Breast epithelium (tissue), 4 donors: ENCODE measurements around the gene SHROOM3. TPM values are rescaled to one million over a fixed set of nuclear protein-coding genes. Genes with fewer than 3 reads are reported as not detected.

Experiments
- DNase-seq, 2 donors: peaks; one replicate each; pipeline ENCODE4 v3.0.0-alpha.2; 2019; ENCODE audit warnings: low spot score in 2 of 2
- H3K27ac ChIP-seq, 2 donors: fragments of 200-600 bp; sonication (generic) in 1 of 2; one replicate each; pipeline ENCODE4 v1.5.1; 2016 to 2019; ENCODE audit warnings: mild to moderate bottlenecking in 1 of 2
- H3K27me3 ChIP-seq, 2 donors: fragments of 200-600 bp; sonication (generic) in 1 of 2; one replicate each; pipeline versions ENCODE4 v1.5.1 to v1.6.0; 2017 to 2019; ENCODE audit warnings: control low read depth in 1 of 2, mild to moderate bottlenecking in 1 of 2
- H3K36me3 ChIP-seq: fragments of 200-600 bp; one replicate; pipeline ENCODE4 v1.5.1; 2019
- H3K4me1 ChIP-seq, 2 donors: fragments of 200-600 bp; sonication (generic); one replicate each; pipeline ENCODE4 v1.5.1; 2016 to 2019; ENCODE audit warnings: control low read depth in 1 of 2
- H3K4me3 ChIP-seq, 3 donors: fragments of 200-600 bp; sonication (generic); 1 replicate in 2 of 3; 2 replicates in 1 of 3; pipeline ENCODE4 v1.5.1; 2016 to 2019; ENCODE audit warnings: mild to moderate bottlenecking in 3 of 3, moderate library complexity in 2 of 3
- H3K9me3 ChIP-seq, 2 donors: fragments of 200-600 bp; sonication (generic) in 1 of 2; one replicate each; pipeline ENCODE4 v1.5.1; 2016 to 2019; ENCODE audit warnings: control low read depth in 1 of 2
- POLR2A ChIP-seq: fragments of 450-650 bp; IDR thresholded peaks from one replicate; pipeline ENCODE4 v1.6.1; 2016; ENCODE audit warnings: antibody characterized with exemption, mild to moderate bottlenecking, moderate library complexity
- POLR2AphosphoS5 ChIP-seq, 3 donors: sonication (generic); formaldehyde crosslinking; IDR thresholded peaks; one replicate each; pipeline ENCODE4 v1.6.1; 2017; ENCODE audit warnings: antibody characterized with exemption in 3 of 3
- intact Hi-C: fragments of 100-400 bp; cut with DNase I; formaldehyde crosslinking; loops from one replicate; pipeline ENCODE4 v1.15.1; 2023; ENCODE audit warnings: low total_unique reads
- total RNA-seq, 3 donors: library from RNA; depleted of rRNA; stranded (reverse); fragments of >200 nt; gene quantifications; one replicate each; pipeline ENCODE4 v1.1.0, GENCODE V29; 2016
- TF ChIP-seq, protein P1 (sequence below), 3 donors: fragments of 450-650 bp; IDR thresholded peaks; one replicate each; pipeline ENCODE4 v1.5.1; 2016 to 2017; ENCODE audit warnings: antibody characterized with exemption in 3 of 3, mild to moderate bottlenecking in 3 of 3, moderate library complexity in 3 of 3

SHROOM3 gene
- total RNA-seq, 3 donors from 2014 or later: 0.32 to 145 (median 100) TPM

DNA sequence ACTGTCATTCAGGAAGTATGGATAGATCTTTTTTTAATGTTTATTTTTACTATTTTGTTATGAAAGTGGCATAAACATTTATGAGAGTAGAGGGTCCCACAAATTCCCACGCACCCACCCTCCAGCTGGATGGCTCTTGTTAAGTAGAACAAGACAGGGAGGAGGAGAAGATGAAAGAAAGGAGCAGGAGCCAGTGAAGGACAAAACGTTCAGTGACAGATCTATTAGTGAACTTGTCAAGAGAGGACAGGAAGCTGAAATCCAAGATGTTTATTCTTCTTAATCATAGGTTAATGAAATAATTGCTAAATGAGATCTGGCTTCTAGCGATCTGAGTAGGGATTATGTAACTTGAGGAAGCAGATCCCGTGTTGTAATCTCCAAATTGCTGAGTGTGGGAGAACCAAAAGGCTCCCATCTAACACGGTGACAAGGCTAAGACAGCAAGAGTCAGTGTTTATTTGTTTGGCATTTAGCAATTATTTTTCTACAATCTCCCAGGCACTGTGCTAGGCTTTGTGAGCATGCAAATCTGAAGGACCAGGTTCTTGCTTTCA, 162.5 kb downstream of the SHROOM3 start:
- H3K9me3 ChIP-seq: no peaks in the 10 kb centered on the region
- TF ChIP-seq POLR2A (no peak), POLR2AphosphoS5 (IDR thresholded peaks at IDR 0.05) (no peak)
- TF ChIP-seq, protein P1, sequence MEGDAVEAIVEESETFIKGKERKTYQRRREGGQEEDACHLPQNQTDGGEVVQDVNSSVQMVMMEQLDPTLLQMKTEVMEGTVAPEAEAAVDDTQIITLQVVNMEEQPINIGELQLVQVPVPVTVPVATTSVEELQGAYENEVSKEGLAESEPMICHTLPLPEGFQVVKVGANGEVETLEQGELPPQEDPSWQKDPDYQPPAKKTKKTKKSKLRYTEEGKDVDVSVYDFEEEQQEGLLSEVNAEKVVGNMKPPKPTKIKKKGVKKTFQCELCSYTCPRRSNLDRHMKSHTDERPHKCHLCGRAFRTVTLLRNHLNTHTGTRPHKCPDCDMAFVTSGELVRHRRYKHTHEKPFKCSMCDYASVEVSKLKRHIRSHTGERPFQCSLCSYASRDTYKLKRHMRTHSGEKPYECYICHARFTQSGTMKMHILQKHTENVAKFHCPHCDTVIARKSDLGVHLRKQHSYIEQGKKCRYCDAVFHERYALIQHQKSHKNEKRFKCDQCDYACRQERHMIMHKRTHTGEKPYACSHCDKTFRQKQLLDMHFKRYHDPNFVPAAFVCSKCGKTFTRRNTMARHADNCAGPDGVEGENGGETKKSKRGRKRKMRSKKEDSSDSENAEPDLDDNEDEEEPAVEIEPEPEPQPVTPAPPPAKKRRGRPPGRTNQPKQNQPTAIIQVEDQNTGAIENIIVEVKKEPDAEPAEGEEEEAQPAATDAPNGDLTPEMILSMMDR (IDR thresholded peaks at IDR 0.05): no peak
- DNase-seq: no peak
- peaks cover 0 to 10% of the 10 kb centered on the region in 2 donors for H3K4me1 ChIP-seq
- intact Hi-C loops: no loop called here
- peak overlapping the region in 1 of 2 donors; percentile 31 for H3K27ac ChIP-seq
- H3K27me3 ChIP-seq: no peaks in the 10 kb centered on the region
- H3K4me3 ChIP-seq: no peak overlapping the region
- no peaks in the 10 kb centered on the region for H3K36me3 ChIP-seq

DNA sequence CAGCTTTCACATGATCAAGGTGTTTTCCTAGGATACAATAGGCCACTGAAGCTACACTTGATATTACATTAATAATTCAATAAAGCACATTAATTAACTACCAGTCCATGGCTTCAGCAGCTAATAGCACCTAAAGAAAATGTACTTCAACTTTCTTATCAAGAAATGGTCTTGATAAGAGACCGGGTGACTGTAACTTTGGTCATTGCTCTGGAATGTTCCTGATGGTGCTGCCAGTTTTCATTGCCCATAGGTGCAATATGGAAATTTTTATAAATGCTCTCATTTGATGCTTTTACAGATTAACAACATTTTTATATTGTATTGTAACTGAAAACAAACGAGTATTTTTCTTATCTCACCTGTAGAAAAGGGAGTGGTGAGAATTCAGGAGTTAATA, 165.4 kb downstream of the SHROOM3 start:
- no peak for TF ChIP-seq POLR2A
- TF ChIP-seq POLR2AphosphoS5 (IDR thresholded peaks at IDR 0.05): no peak
- TF ChIP-seq, protein P1 (IDR thresholded peaks at IDR 0.05): no peak
- no peak overlapping the region for H3K27ac ChIP-seq
- H3K4me3 ChIP-seq: no peak overlapping the region
- no peaks in the 10 kb centered on the region for H3K27me3 ChIP-seq
- no peaks in the 10 kb centered on the region for H3K36me3 ChIP-seq
- intact Hi-C loops: no loop called here
- peaks cover 0 to 10% of the 10 kb centered on the region in 2 donors for H3K4me1 ChIP-seq
- H3K9me3 ChIP-seq: no peaks in the 10 kb centered on the region
- no peak for DNase-seq

DNA sequence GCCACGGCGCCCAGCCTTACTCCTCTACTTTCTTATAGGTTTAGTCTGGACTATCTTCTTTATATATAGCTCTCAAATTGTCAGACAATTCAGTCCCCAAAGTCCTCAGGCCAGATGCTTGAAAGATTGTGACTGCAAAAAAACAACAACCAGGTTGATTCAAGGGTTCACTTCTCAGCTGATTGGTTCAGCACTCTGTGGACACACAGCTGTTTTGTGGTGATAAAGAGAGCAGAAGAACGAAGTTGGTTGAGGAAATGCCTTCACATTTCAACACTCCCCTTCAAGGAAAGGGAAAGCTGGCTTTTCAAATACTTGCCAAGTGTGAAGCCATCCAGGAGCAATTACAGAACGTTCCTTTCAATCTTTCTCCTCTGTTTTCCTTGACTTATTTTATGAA, 166.8 kb downstream of the SHROOM3 start:
- peak overlapping the region; percentile 27 to 69 for H3K27ac ChIP-seq
- no peaks in the 10 kb centered on the region for H3K9me3 ChIP-seq
- no peaks in the 10 kb centered on the region for H3K27me3 ChIP-seq
- intact Hi-C loops: no loop called here
- no peak overlapping the region for H3K4me3 ChIP-seq
- peaks cover 0 to 10% of the 10 kb centered on the region in 2 donors for H3K4me1 ChIP-seq
- no peak for DNase-seq
- TF ChIP-seq, protein P1 (IDR thresholded peaks at IDR 0.05): no peak
- TF ChIP-seq POLR2A (no peak), POLR2AphosphoS5 (IDR thresholded peaks at IDR 0.05) (no peak)
- H3K36me3 ChIP-seq: no peaks in the 10 kb centered on the region

DNA sequence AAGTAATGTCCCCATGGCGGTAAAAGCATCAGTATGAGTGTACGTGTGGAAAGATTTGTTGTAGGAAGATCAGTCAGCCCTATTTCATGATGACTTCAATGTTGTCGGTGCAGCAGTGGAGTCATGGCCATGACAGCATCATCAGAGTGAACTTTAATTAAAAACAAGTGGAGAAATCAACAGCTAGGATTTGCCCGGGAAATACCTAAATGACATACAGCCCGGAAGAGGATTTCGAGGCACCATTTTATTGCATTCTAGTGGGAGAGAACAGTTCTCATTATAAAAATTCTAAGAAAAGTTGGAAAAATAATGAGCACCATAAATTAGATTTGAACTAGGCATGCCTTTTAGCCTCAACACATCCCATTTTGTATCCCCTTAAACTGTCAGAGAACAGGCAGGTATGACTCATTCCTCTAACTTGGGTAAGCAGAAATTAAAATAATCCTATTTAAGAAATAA, 170.1 kb downstream of the SHROOM3 start:
- H3K36me3 ChIP-seq: no peaks in the 10 kb centered on the region
- no peak overlapping the region for H3K27ac ChIP-seq
- H3K4me3 ChIP-seq: no peak overlapping the region
- peaks cover 0 to 10% of the 10 kb centered on the region in 2 donors for H3K4me1 ChIP-seq
- no peaks in the 10 kb centered on the region for H3K27me3 ChIP-seq
- intact Hi-C loops: no loop called here
- no peak for DNase-seq
- no peaks in the 10 kb centered on the region for H3K9me3 ChIP-seq
- TF ChIP-seq, protein P1 (IDR thresholded peaks at IDR 0.05): no peak
- TF ChIP-seq POLR2A (no peak), POLR2AphosphoS5 (IDR thresholded peaks at IDR 0.05) (no peak)

DNA sequence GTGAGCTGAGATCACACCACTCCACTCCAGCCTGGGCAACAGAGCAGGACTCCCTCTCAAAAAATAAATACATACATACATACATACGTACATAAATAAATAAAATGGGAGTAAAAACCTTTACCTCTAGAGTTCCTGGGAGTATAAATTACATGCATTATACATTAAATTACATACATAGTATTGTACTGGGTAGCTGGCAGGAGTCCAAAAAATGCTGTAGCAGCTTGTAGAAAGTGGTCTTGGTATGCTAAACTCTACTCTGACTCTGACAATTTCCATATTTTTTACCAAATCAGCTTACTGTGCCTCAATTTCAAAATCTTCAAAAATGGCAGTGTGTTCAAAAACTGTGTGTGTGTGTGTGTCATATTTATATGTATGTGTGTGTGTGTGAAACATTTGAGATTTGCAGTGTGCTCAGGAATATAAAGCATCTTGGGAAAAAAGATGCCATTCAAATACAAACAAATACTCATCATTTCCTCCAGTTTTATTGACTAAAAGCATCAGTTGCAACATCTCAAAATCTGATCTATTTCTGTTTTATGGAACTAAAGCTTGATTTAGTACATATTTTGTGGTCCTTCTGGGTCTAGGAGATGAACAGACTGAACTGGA, 171.7 kb downstream of the SHROOM3 start:
- peaks cover 0 to 1% of the 10 kb centered on the region in 2 donors for H3K4me1 ChIP-seq
- intact Hi-C loops: no loop called here

More for the DNA sequence above, 171.7 kb downstream of the SHROOM3 start:
- Histone ChIP-seq H3K9me3 (no peaks in the 10 kb centered on the region), H3K27ac (peak overlapping the region; percentile 65 to 73), H3K27me3 (no peaks in the 10 kb centered on the region), H3K36me3 (no peaks in the 10 kb centered on the region), H3K4me3 (no peak overlapping the region)
- TF ChIP-seq, protein P1 (IDR thresholded peaks at IDR 0.05): no peak
- TF ChIP-seq POLR2A: no peak
- TF ChIP-seq POLR2AphosphoS5 (IDR thresholded peaks at IDR 0.05): no peak
- DNase-seq: no peak
